Esophagus muscularis mucosa (tissue), 4 donors: ENCODE data around the gene TRMU. TPM values are rescaled to one million over a fixed set of nuclear protein-coding genes. Genes with fewer than 3 reads are reported as not detected.

ENCODE experiments used
- DNase-seq: peaks from one replicate; pipeline ENCODE4 v3.0.0-alpha.2; 2017; ENCODE audit errors: extremely low spot score
- H3K27ac ChIP-seq, 4 donors: fragments of 200-600 bp; sonication (generic); replicated peaks in 1 of 4; 1 replicate in 3 of 4; 2 replicates in 1 of 4; pipeline ENCODE4 v1.5.1; 2016 to 2019; ENCODE audit warnings: mild to moderate bottlenecking in 1 of 4
- H3K27me3 ChIP-seq, 4 donors: fragments of 200-600 bp; sonication (generic); one replicate each; pipeline versions ENCODE4 v1.5.1 to v1.6.0; 2016 to 2019
- H3K36me3 ChIP-seq, 4 donors: fragments of 200-600 bp; sonication (generic); one replicate each; pipeline ENCODE4 v1.5.1; 2016 to 2019
- H3K4me1 ChIP-seq, 4 donors: fragments of 200-600 bp; sonication (generic); one replicate each; pipeline ENCODE4 v1.5.1; 2016 to 2019
- H3K4me3 ChIP-seq, 4 donors: fragments of 200-600 bp; sonication (generic); 1 replicate in 2 of 4; 2 replicates in 2 of 4; pipeline ENCODE4 v1.5.1; 2016 to 2019; ENCODE audit warnings: mild to moderate bottlenecking in 4 of 4, moderate library complexity in 1 of 4
- H3K9me3 ChIP-seq, 4 donors: fragments of 200-600 bp; sonication (generic); 1 replicate in 3 of 4; 2 replicates in 1 of 4; pipeline ENCODE4 v1.5.1; 2016 to 2019
- CTCF ChIP-seq, 3 experiments: fragments of 200-600 bp in 2 of 3; fragments of 450-650 bp in 1 of 3; sonication (generic) in 2 of 3; IDR thresholded peaks; one replicate each; pipeline ENCODE4 v1.5.1; 2017 to 2019; ENCODE audit warnings: antibody characterized with exemption in 3 of 3, mild to moderate bottlenecking in 2 of 3, moderate library complexity in 1 of 3
- EP300 ChIP-seq: sonication (generic); formaldehyde crosslinking; IDR thresholded peaks from one replicate; pipeline ENCODE4 v1.6.1; 2017; ENCODE audit warnings: antibody characterized with exemption
- POLR2A ChIP-seq: fragments of 450-650 bp; IDR thresholded peaks from one replicate; pipeline ENCODE4 v1.6.1; 2017; ENCODE audit warnings: antibody characterized with exemption, moderate library complexity, mild to moderate bottlenecking, low read depth
- POLR2AphosphoS5 ChIP-seq, 2 donors: sonication (generic); formaldehyde crosslinking; IDR thresholded peaks; one replicate each; pipeline ENCODE4 v1.6.1; 2017; ENCODE audit warnings: antibody characterized with exemption in 2 of 2
- WGBS: methylation state at CpG from one replicate; pipeline ENCODE4 v1.1.5; 2018; 5-methylcytosine and 5-hydroxymethylcytosine counted together
- intact Hi-C: fragments of 100-400 bp; cut with DNase I; formaldehyde crosslinking; loops from one replicate; pipeline ENCODE4 v1.15.1; 2023
- total RNA-seq, 4 donors: library from RNA; depleted of rRNA; stranded (reverse); fragments of >200 nt; gene quantifications; one replicate each; pipeline versions ENCODE4 v1.1.0 to v1.2.1, GENCODE V29; 2016

The TRMU gene
- total RNA-seq, 4 donors from 2014 or later: 18.1 to 23.6 (median 20.6) TPM

- Histone ChIP-seq H3K9me3 (no peaks in the 10 kb centered on the region), H3K4me1 (peaks cover 15 to 18% (median 18%) of the 10 kb centered on the region in 4 donors), H3K27me3 (no peaks in the 10 kb centered on the region), H3K27ac (no peak overlapping the region), H3K36me3 (no peaks in the 10 kb centered on the region), H3K4me3 (no peak overlapping the region)
- DNase-seq: no peak
- 96% methylated on average over 7 of the region's 7 CpGs for WGBS
- intact Hi-C loops: no loop called here
- TF ChIP-seq CTCF (IDR thresholded peaks at IDR 0.05) (no peak), POLR2A (no peak), POLR2AphosphoS5 (IDR thresholded peaks at IDR 0.05) (no peak), EP300 (no peak)
Measured at GRCh38 chr22:46300491-46300890, 35.0 kb upstream of the TRMU start.

- Histone ChIP-seq H3K4me1 (no peaks in the 10 kb centered on the region), H3K9me3 (no peaks in the 10 kb centered on the region), H3K36me3 (no peaks in the 10 kb centered on the region), H3K4me3 (no peak overlapping the region), H3K27me3 (no peaks in the 10 kb centered on the region), H3K27ac (no peak overlapping the region)
- TF ChIP-seq EP300 (no peak), POLR2A (no peak), CTCF (IDR thresholded peaks at IDR 0.05) (no peak), POLR2AphosphoS5 (IDR thresholded peaks at IDR 0.05) (no peak)
- 88% methylated on average over 7 of the region's 7 CpGs for WGBS
- intact Hi-C loops: no loop called here
- no peak for DNase-seq
Measured at GRCh38 chr22:46303347-46303965, 32.1 kb upstream of the TRMU start.

DNA sequence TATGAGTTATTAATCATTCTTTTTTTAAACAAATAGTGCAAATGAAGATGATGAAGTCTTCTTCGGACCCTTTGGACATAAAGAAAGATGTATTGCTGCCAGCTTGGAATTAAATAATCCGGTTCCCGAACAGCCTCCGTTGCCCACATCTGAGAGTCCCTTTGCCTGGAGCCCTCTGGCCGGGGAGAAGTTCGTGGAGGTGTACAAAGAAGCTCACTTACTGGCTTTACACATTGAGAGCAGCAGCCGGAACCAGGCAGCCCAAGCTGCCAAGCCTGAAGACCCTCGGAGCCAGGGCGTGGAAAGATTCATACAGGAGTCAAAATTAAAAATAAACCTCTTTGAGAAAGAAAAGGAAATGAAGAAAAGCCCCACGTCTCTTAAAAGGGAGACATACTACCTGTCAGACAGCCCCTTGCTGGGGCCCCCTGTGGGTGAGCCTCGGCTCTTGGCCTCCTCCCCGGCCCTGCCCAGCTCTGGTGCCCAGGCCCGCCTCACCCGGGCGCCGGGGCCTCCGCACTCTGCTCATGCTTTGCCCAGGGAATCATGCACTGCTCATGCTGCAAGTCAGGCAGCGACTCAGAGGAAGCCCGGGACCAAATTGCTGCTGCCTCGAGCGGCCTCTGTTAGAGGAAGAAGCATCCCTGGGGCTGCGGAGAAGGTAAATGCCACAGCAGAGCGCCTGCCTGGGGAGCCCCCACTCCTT lies 27.1 kb upstream of the TRMU start:
- no peaks in the 10 kb centered on the region for H3K4me1 ChIP-seq
- H3K27me3 ChIP-seq: no peaks in the 10 kb centered on the region
- DNase-seq: no peak
- no peak overlapping the region for H3K27ac ChIP-seq
- no peak overlapping the region for H3K4me3 ChIP-seq
- H3K36me3 ChIP-seq: no peaks in the 10 kb centered on the region
- TF ChIP-seq POLR2A (no peak), CTCF (IDR thresholded peaks at IDR 0.05) (no peak), EP300 (no peak), POLR2AphosphoS5 (IDR thresholded peaks at IDR 0.05) (no peak)
- intact Hi-C loops: no loop called here
- no peaks in the 10 kb centered on the region for H3K9me3 ChIP-seq
- 76% methylated on average over 14 of the region's 23 CpGs for WGBS

DNA sequence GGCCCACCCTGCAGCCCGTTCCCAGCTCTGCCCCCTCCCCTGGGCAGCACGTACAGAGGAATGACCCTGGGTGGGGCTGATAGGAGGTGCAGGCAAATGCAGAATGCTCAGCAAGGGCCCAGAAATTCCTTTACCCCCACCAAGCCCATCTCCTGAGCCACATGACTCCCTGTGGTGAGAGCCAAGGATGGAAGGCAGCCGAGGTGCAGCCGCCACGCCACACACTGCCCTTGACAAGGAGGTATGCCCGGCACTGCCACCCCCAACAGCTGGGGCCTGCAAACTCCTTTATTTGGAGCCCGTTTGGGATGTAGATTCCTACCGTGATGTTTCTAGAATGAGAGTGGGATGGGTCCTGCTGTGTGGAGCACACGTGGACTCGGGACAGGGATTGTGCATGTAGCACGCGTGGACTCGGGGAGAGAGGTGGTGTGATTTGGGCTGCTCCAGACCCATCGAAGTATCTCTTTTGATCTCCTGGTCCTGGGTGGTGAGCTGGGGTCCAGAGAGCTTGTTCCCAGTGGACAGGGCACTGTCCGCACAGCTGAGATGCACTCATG lies 25.9 kb upstream of the TRMU start:
- H3K27me3 ChIP-seq: no peaks in the 10 kb centered on the region
- WGBS: 91% methylated on average over 15 of the region's 15 CpGs
- no peaks in the 10 kb centered on the region for H3K4me1 ChIP-seq
- no peaks in the 10 kb centered on the region for H3K9me3 ChIP-seq
- TF ChIP-seq POLR2AphosphoS5 (IDR thresholded peaks at IDR 0.05) (no peak), CTCF (IDR thresholded peaks at IDR 0.05) (no peak), EP300 (no peak), POLR2A (no peak)
- no peak overlapping the region for H3K27ac ChIP-seq
- intact Hi-C loops: loop anchor here (5.0 kb wide), 1 partner anchor 312 kb away; no protein-coding TSS in a partner anchor
- no peak for DNase-seq
- H3K4me3 ChIP-seq: no peak overlapping the region
- no peaks in the 10 kb centered on the region for H3K36me3 ChIP-seq
